Stomach smooth muscle (tissue), 2 donors: ENCODE measurements around the gene SRPX.

Experiments used
- H3K27ac ChIP-seq: one replicate; pipeline ENCODE4 v1.7.0; 2013; ENCODE audit warnings: mild to moderate bottlenecking, low read length, inconsistent platforms
- H3K27me3 ChIP-seq, 2 donors: one replicate each; pipeline ENCODE4 v1.7.0; 2013; ENCODE audit warnings: low read length in 2 of 2; ENCODE audit not compliant: insufficient read depth in 2 of 2, control insufficient read depth in 1 of 2
- H3K36me3 ChIP-seq, 2 donors: one replicate each; pipeline ENCODE4 v1.7.0; 2013; ENCODE audit warnings: low read length in 2 of 2; ENCODE audit not compliant: control insufficient read depth in 2 of 2, insufficient read depth in 2 of 2
- H3K4me1 ChIP-seq: one replicate; pipeline ENCODE4 v1.7.0; 2013; ENCODE audit warnings: low read length; ENCODE audit not compliant: control insufficient read depth, insufficient read depth
- H3K4me3 ChIP-seq, 2 donors: one replicate each; pipeline ENCODE4 v1.7.0; 2013; ENCODE audit warnings: low read length in 2 of 2
- H3K9ac ChIP-seq, 2 donors: one replicate each; pipeline ENCODE4 v1.7.0; 2013; ENCODE audit warnings: low read length in 2 of 2, mild to moderate bottlenecking in 1 of 2
- H3K9me3 ChIP-seq, 2 donors: one replicate each; pipeline ENCODE4 v1.7.0; 2013; ENCODE audit warnings: low read length in 2 of 2; ENCODE audit not compliant: control insufficient read depth in 2 of 2
- donor health status: healthy.
- donor health status: Pancreatic carcinoma.

Gene SRPX

DNA sequence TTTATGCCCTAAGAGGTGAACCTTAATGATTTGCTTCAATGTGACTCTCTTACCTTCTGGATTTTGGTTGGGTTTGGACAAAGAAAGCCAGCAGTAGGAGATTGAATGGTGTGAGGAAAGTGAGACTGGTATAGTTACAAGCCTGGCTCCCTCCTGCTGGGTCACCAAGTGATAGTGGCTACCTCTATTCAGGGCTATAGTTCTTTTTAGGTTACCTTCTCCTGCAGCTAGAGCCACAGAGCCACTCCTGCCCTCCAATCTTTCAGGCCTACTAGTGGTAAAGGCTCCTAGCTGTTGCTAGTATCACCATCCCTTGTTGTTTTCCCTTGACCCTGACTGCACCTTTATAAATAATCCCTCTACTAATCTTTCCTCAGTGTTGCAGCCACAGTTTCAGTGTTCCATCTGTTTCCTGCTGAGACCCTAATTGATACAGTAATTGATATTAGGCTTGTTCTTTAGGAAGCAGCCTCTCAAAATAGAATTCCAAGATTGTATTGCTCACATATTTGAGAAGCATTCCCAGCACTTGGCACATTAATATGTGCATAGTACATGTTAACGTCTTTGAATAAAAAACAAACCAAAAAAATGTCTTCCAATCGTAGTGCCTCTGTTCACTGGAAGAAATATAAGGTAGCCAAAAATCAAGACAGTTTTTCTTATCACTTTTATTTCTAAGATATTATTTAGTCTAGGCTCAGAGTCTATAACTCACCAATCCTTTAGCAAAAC is 82.3 kb downstream of the SRPX start:
- Histone ChIP-seq H3K36me3 (no peaks in the 10 kb centered on the region), H3K9ac (no peak overlapping the region), H3K27me3 (no peaks in the 10 kb centered on the region), H3K4me3 (no peak overlapping the region), H3K4me1 (no peaks in the 10 kb centered on the region), H3K27ac (no peak overlapping the region), H3K9me3 (no peaks in the 10 kb centered on the region)

DNA sequence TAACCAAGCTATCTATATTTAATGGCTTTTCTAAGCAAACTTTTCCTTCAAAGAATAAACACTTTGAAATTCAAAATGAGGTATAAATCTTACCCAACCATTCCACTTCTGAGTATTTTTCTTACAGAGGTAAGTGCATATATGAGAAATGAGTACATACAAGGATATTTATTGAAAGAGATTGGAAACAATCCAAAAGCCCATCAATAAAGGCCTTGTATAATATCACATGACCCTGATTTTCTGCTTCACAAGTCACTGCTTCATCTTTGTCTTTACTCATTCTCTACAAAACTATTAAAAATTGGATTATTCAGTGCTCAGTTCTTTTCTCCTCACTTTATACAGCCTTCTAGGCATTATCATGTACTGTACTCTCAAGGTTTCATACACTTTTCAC is 91.3 kb downstream of the SRPX start:
- Histone ChIP-seq H3K27me3 (peaks cover 0 to 5% of the 10 kb centered on the region in 2 donors), H3K36me3 (no peaks in the 10 kb centered on the region), H3K4me3 (no peak overlapping the region), H3K9me3 (no peaks in the 10 kb centered on the region), H3K4me1 (no peaks in the 10 kb centered on the region), H3K27ac (no peak overlapping the region), H3K9ac (no peak overlapping the region)

DNA sequence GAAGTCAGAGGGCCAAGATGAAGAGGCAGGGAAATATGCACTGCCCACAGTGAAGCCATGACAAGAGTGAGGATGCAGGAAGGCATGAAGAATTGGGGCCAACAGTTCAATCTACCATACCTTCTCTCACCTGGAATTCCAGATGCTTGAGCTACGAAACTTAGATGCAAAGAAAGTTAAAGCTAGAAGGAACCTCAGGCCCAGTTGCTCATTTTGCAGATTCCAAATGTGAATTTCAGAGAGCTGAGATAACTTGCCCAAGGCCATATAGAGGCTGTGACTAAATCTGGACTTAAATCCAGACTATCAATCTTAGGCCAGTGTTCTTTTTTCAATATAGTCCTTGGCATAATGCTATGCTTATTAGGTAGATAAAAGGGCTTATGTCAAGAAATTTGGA is 92.7 kb downstream of the SRPX start:
- no peaks in the 10 kb centered on the region for H3K4me1 ChIP-seq
- H3K9me3 ChIP-seq, result no peaks in the 10 kb centered on the region
- no peak overlapping the region for H3K4me3 ChIP-seq
- no peaks in the 10 kb centered on the region for H3K36me3 ChIP-seq
- H3K9ac ChIP-seq, result no peak overlapping the region
- peaks cover 0 to 5% of the 10 kb centered on the region in 2 donors for H3K27me3 ChIP-seq
- H3K27ac ChIP-seq, result no peak overlapping the region

DNA sequence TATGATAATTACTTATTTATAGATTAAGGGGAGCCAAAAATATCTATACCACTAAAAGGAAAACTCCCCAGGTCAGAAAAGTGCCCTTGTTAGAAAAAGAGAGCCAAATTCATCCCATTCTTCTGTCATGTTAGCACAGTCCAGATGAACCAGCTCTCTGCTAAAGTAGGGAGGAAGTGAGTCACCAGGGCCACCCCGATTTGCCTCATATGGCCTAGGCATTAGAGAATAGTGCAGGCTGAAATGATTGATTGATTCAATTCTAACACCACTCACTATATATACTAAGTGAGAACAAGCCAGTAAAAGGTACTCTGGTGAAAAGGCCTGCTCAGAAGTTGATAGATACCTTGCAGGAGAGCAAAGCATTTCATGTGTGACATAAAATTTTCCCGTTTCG is 94.5 kb downstream of the SRPX start:
- H3K9ac ChIP-seq, result no peak overlapping the region
- H3K9me3 ChIP-seq, result no peaks in the 10 kb centered on the region
- no peak overlapping the region for H3K27ac ChIP-seq
- peaks cover 0 to 5% of the 10 kb centered on the region in 2 donors for H3K27me3 ChIP-seq
- H3K4me3 ChIP-seq, result no peak overlapping the region
- no peaks in the 10 kb centered on the region for H3K4me1 ChIP-seq
- no peaks in the 10 kb centered on the region for H3K36me3 ChIP-seq

DNA sequence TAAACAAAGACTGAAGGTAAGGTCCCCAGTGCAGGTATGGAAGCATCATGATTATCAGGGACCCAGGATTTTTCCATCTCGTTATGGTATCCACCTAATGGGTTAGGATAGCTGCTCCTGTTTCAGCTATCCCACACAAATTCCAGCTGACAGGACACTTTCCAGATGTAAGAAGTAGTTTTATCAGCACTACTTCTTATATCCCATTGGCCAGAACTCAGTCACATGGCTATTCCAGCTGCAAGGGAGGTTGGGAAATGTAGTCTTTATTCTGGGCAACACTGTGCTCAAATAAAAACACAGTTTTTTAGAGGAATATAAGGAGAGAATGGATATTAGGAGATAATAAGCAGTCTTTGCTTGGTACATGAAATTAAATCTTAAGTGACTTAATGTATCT is 96.7 kb downstream of the SRPX start:
- Histone ChIP-seq H3K4me3 (no peak overlapping the region), H3K27ac (no peak overlapping the region), H3K27me3 (peaks cover 0 to 5% of the 10 kb centered on the region in 2 donors), H3K9ac (no peak overlapping the region), H3K9me3 (no peaks in the 10 kb centered on the region), H3K36me3 (no peaks in the 10 kb centered on the region), H3K4me1 (no peaks in the 10 kb centered on the region)

DNA sequence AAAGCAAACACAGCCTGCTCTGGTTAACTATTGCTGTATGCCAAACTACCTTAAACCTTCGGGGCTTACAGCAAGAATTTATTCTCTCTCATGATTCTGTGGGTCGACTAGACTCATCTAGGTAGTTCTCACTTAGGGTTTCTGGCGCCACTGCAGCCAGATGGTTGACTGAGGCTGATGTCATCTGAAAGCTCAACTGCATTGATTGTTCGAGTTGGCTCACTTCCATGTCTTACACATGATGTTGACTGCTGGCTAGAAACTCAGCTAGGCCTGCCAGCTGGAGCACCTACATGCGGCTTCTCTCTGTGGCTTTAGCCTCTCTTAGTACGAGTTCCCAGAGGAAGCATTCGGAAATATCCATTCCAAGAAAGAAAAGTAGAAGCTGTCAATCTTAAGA is 103.2 kb downstream of the SRPX start:
- Histone ChIP-seq H3K9ac (no peak overlapping the region), H3K4me1 (no peaks in the 10 kb centered on the region), H3K36me3 (no peaks in the 10 kb centered on the region), H3K27ac (no peak overlapping the region), H3K4me3 (no peak overlapping the region), H3K27me3 (no peaks in the 10 kb centered on the region), H3K9me3 (no peaks in the 10 kb centered on the region)

DNA sequence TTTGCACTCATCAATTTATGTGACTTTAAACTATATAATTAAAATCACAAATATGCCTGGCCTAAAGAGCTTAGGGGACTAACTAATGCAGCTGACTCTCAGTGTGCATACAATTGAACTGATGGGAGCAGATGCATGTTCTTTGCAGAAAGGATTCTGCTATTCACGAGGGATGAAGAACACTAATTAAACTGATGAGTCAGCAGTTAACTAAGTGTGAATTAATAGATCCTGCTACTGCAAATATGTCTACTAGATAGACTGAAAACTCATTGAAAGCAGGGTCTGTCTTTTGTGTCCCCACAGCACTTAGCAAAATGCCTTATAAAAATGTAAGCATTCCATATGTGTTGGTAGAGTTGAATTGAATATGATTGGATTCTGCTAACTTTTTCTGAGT is 104.0 kb downstream of the SRPX start:
- Histone ChIP-seq H3K4me3 (no peak overlapping the region), H3K9ac (no peak overlapping the region), H3K27me3 (no peaks in the 10 kb centered on the region), H3K36me3 (no peaks in the 10 kb centered on the region), H3K9me3 (no peaks in the 10 kb centered on the region), H3K27ac (no peak overlapping the region), H3K4me1 (no peaks in the 10 kb centered on the region)

DNA sequence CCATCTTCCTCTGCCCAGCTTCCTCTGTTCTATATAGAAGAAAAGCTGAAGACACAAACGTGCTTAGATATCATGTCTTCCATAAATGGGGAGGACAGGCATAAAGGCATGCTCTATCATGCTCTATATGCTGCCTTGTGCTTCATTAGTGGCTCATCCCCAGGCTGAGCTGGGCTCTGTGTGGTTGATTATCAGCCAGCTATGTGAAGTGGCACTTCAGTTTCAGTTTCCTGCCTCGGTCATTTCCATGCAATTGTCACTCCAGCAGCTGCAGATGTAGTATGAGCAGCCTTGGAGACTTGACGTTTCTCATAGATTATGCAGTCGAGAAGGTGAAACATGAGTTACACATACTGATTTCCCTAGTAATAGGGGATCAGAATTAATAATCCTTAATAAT is 108.1 kb downstream of the SRPX start:
- H3K9me3 ChIP-seq, result no peaks in the 10 kb centered on the region
- no peak overlapping the region for H3K9ac ChIP-seq
- no peak overlapping the region for H3K4me3 ChIP-seq
- no peaks in the 10 kb centered on the region for H3K4me1 ChIP-seq
- no peak overlapping the region for H3K27ac ChIP-seq
- no peaks in the 10 kb centered on the region for H3K27me3 ChIP-seq
- no peaks in the 10 kb centered on the region for H3K36me3 ChIP-seq

DNA sequence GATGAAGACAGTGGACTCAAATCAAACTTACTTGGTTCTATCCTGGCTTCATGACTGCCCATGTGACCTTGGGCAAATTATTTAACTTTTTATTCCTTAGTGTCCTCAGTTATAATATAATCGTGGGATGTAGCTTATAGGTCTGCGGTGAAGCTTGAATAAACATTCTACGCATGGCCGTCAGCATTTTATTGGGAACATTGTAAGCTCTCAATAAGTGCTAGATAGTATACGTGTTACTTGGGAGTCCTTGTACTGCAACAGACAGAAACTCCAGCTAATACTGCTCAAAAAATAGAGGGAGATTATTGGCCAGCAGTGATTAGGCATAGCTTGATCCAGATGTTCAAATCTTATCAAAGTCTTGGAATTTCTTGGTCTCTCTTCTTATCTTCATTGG is 109.5 kb downstream of the SRPX start:
- no peak overlapping the region for H3K27ac ChIP-seq
- H3K9ac ChIP-seq, result no peak overlapping the region
- no peak overlapping the region for H3K4me3 ChIP-seq
- no peaks in the 10 kb centered on the region for H3K9me3 ChIP-seq
- no peaks in the 10 kb centered on the region for H3K36me3 ChIP-seq
- no peaks in the 10 kb centered on the region for H3K4me1 ChIP-seq
- no peaks in the 10 kb centered on the region for H3K27me3 ChIP-seq

DNA sequence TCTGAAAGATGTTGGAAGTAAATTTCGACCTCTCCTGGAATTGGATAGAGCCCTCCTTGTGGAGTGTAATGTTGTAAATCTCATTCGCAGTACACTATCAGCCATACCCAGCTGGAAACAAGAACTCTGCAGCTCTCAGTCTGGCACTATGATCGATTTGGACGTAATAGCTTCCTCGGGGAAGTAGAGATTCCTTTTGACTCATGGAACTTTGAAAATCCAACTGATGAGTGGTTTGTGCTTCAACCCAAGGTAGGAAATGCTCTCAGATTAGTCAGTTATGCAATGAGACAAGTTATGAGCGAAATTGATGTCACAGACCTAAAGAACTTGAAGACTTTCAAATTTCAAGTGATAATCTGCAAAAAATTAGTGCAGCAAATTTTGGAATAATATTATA is 110.4 kb downstream of the SRPX start:
- H3K9me3 ChIP-seq, result no peaks in the 10 kb centered on the region
- H3K9ac ChIP-seq, result no peak overlapping the region
- H3K27ac ChIP-seq, result no peak overlapping the region
- no peaks in the 10 kb centered on the region for H3K4me1 ChIP-seq
- H3K27me3 ChIP-seq, result no peaks in the 10 kb centered on the region
- no peaks in the 10 kb centered on the region for H3K36me3 ChIP-seq
- no peak overlapping the region for H3K4me3 ChIP-seq

DNA sequence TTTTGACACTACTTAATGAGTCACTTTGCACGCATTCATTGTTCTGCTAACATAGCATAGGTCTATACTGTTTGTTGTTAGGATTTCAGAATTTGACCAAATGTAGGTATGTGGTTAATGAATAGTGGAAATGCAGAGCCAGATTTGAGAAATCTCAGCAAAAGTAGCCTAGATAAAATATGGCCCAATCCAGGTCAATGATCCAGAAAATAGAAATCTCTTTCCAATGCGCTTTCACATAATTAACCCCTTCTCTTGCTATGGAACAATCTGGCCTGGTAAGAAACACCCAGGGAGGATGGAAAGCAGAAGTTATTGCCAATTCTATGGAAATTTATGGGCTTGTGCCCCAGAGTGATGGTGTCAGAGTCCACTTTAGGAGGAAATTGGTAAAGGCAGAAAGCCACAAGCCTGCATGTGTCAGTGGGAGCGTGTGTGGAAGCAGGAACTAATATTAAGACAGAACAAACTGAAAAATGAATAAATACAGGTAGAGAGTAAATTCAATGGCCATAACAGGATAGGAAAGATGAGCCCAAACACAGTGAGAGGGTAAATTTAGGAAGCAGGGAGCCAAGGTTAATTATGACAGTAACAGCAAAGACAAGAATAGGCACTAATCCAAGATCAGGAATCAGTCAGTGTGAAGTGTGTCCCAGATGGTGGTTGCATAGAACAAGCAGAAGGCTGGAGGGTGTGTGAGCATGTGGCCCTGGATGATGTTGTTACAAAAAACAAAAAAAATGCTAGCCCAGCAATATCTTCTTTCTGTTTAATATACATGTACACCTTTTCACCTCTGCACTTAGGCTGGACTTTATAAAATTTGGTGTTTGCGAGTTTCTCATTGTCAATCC is 111.4 kb downstream of the SRPX start:
- no peaks in the 10 kb centered on the region for H3K36me3 ChIP-seq
- no peaks in the 10 kb centered on the region for H3K9me3 ChIP-seq
- H3K9ac ChIP-seq, result no peak overlapping the region
- no peak overlapping the region for H3K4me3 ChIP-seq
- no peaks in the 10 kb centered on the region for H3K27me3 ChIP-seq
- H3K27ac ChIP-seq, result no peak overlapping the region
- H3K4me1 ChIP-seq, result no peaks in the 10 kb centered on the region
